Measurements from ENCODE around the gene RTP5. TPM values are rescaled to one million over a fixed set of nuclear protein-coding genes. Genes with fewer than 3 reads are reported as not detected.

Gene RTP5
- total RNA-seq, 1 experiment from 2014 or later = not detected

GRCh38 chr2:241895427-241895711 lies 25.8 kb downstream of the RTP5 start:
- peaks cover 0 to 7% (median 0%) of the 10 kb centered on the region in 3 experiments; a peak in 3 of 7 replicates for H3K36me3 Mint-ChIP-seq (ENCODE audit: insufficient read depth in 1 of 3, low read depth in 3 of 3)
- H3K27ac Mint-ChIP-seq = no peak overlapping the region
- Histone ChIP-seq H3K27me3 (ENCODE audit: insufficient read depth, low read length) (no peaks in the 10 kb centered on the region), H2BK5ac (ENCODE audit: insufficient read length, low read length) (no peak overlapping the region), H2BK15ac (ENCODE audit: low read depth, low read length) (no peak overlapping the region), H3K4me1 (ENCODE audit: insufficient read depth, low read length) (no peaks in the 10 kb centered on the region; the same call in 1 of the 2 replicates), H3K23ac (ENCODE audit: insufficient read length, low read depth, low read length) (no peak overlapping the region), H2AK5ac (ENCODE audit: insufficient read length, low read length) (no peak overlapping the region), H3K79me1 (ENCODE audit: insufficient read depth, low read depth, low read length, poor library complexity, severe bottlenecking) (no peaks in the 10 kb centered on the region), H4K91ac (ENCODE audit: insufficient read length, low read depth, low read length) (no peak overlapping the region), H3K18ac (ENCODE audit: insufficient read length, low read depth, low read length) (no peak overlapping the region), H2AFZ (ENCODE audit: low read length) (no peak overlapping the region), H3T11ph (ENCODE audit: low read length) (no peak overlapping the region), H3K56ac (ENCODE audit: insufficient read length, low read depth, low read length) (no peak overlapping the region), H2BK120ac (ENCODE audit: low read depth, low read length, poor library complexity, severe bottlenecking) (no peak overlapping the region), H3K4me2 (ENCODE audit: insufficient read depth, insufficient read length, low read length) (no peak overlapping the region), H3K4ac (ENCODE audit: low read depth, low read length) (no peak overlapping the region), H4K8ac (replicated peaks; ENCODE audit: insufficient read length, low read depth, low read length) (no peak overlapping the region), H3K27ac (ENCODE audit: insufficient read length, low read depth, low read length) (no peak overlapping the region), H3K79me2 (ENCODE audit: insufficient read depth, low read length) (no peaks in the 10 kb centered on the region), H3K9me3 (ENCODE audit: control insufficient read depth, low read depth, low read length) (no peaks in the 10 kb centered on the region), H4K20me1 (ENCODE audit: control insufficient read depth, insufficient read depth, insufficient read length) (no peaks in the 10 kb centered on the region), H3K23me2 (ENCODE audit: insufficient read length, low read depth, low read length, poor library complexity, severe bottlenecking) (peaks cover 4% of the 10 kb centered on the region), H2BK20ac (ENCODE audit: low read depth, low read length, poor library complexity, severe bottlenecking) (no peak overlapping the region), H3K9ac (ENCODE audit: extremely low read depth, insufficient read length, low read length) (no peak overlapping the region), H2BK12ac (ENCODE audit: insufficient read length, low read depth, low read length) (no peak overlapping the region), H3K14ac (ENCODE audit: insufficient read depth, low read length) (no peak overlapping the region; the same call in 1 of the 2 replicates), H4K5ac (ENCODE audit: insufficient read length, low read depth, low read length) (no peak overlapping the region)
- TF ChIP-seq CTCF (conservative IDR thresholded peaks at IDR 0.05) = no peak
- H3K27me3 Mint-ChIP-seq (ENCODE audit: low read depth) = peaks cover 3% of the 10 kb centered on the region; the same call in 1 of the 2 replicates
- H3K4me1 Mint-ChIP-seq = peaks cover 17 to 34% of the 10 kb centered on the region in 2 experiments
- no peaks in the 10 kb centered on the region; a peak in 1 of 5 replicates for H3K9me3 Mint-ChIP-seq
- no peak for DNase-seq
- WGBS (ENCODE audit: extremely low coverage, insufficient read length, low lambda C conversion rate) = no CpG with 5 or more reads among the region's 11 CpGs
- H3K4me3 Mint-ChIP-seq = no peak overlapping the region

Data from H9 (cell line).